Measurements from ENCODE around the gene ROPN1L. TPM values are rescaled to one million over a fixed set of nuclear protein-coding genes. Genes with fewer than 3 reads are reported as not detected.
A peak's percentile ranks its signal among the peaks of the same experiment; 100 is the strongest.

The ROPN1L gene
- polyA plus RNA-seq, 3 donors = 1.5 to 2.1 (median 1.9) TPM

GRCh38 chr5:10441992-10442435 is 335 bp downstream of the ROPN1L start:
- H3K9me3 Mint-ChIP-seq = no peaks in the 10 kb centered on the region
- peak overlapping the region; percentile 67 for H3K9ac ChIP-seq (ENCODE audit: insufficient read depth, low read length, poor library complexity, severe bottlenecking)
- H3K27ac Mint-ChIP-seq = peak overlapping the region; percentile 33 to 85 (median 73)
- peaks cover 2 to 11% of the 10 kb centered on the region in 2 donors for H3K36me3 Mint-ChIP-seq
- no peaks in the 10 kb centered on the region for H3K79me2 ChIP-seq (ENCODE audit: insufficient read depth, low read length)
- H2AFZ ChIP-seq (ENCODE audit: insufficient read depth, low read depth, low read length, poor library complexity, severe bottlenecking) = peak overlapping the region; percentile 90
- peak in 1 of 3 donors; percentile 11 for DNase-seq
- H3K9me3 ChIP-seq (replicated peaks in 1 of 2; ENCODE audit: control insufficient read depth in 1 of 2, insufficient read depth in 1 of 2, low read length in 2 of 2) = no peaks in the 10 kb centered on the region
- under 1% methylated on average over 41 of the region's 44 CpGs for WGBS (ENCODE audit: insufficient coverage)
- peaks cover 64 to 81% of the 10 kb centered on the region in 2 donors for H3K4me1 ChIP-seq (ENCODE audit: control insufficient read depth in 1 of 2, insufficient read depth in 2 of 2, low read length in 2 of 2)
- no peaks in the 10 kb centered on the region for H3K36me3 ChIP-seq (replicated peaks in 1 of 2; ENCODE audit: control insufficient read depth in 1 of 2, insufficient read depth in 2 of 2, low read length in 2 of 2)
- H4K20me1 ChIP-seq (ENCODE audit: insufficient read depth, low read length) = peaks cover 5% of the 10 kb centered on the region
- peak overlapping the region; percentile 98 for H3K4me2 ChIP-seq (replicated peaks; ENCODE audit: extremely low read depth, low read length, poor library complexity, severe bottlenecking)
- H3K27me3 Mint-ChIP-seq (ENCODE audit: low read depth in 3 of 3) = peaks cover 0 to 3% (median 0%) of the 10 kb centered on the region in 3 donors
- peak overlapping the region; percentile 29 to 38 for H3K27ac ChIP-seq (ENCODE audit: low read depth in 1 of 2, low read length in 2 of 2)
- H3K4me3 ChIP-seq (replicated peaks in 1 of 3; ENCODE audit: low read depth in 2 of 3, low read length in 3 of 3) = peak overlapping the region; percentile 51 to 87 (median 65)
- H3K4me3 Mint-ChIP-seq = peak overlapping the region; percentile 88 to 92
- TF ChIP-seq CTCF (IDR thresholded peaks at IDR 0.05) = no peak
- H3K27me3 ChIP-seq (ENCODE audit: control insufficient read depth in 2 of 2, insufficient read depth in 2 of 2, low read length in 2 of 2) = no peaks in the 10 kb centered on the region
- H3K4me1 Mint-ChIP-seq = peaks cover 65% of the 10 kb centered on the region
- intact Hi-C loops (cut with micrococcal nuclease) = loop anchor here in 1 of 2 donors (5.0 kb wide), 1 partner anchor 90 kb away; the partner anchor contains the start of gene MARCHF6

GRCh38 chr5:10442576-10442975 is 897 bp downstream of the ROPN1L start:
- Histone ChIP-seq H3K4me3 (replicated peaks in 1 of 3; ENCODE audit: low read depth in 2 of 3, low read length in 3 of 3) (peak overlapping the region; percentile 51 to 87 (median 65)), H3K79me2 (ENCODE audit: insufficient read depth, low read length) (no peaks in the 10 kb centered on the region), H3K27me3 (ENCODE audit: control insufficient read depth in 2 of 2, insufficient read depth in 2 of 2, low read length in 2 of 2) (no peaks in the 10 kb centered on the region), H3K27ac (ENCODE audit: low read depth in 1 of 2, low read length in 2 of 2) (peak overlapping the region in 1 of 2 donors; percentile 38), H3K36me3 (replicated peaks in 1 of 2; ENCODE audit: control insufficient read depth in 1 of 2, insufficient read depth in 2 of 2, low read length in 2 of 2) (no peaks in the 10 kb centered on the region), H3K4me2 (replicated peaks; ENCODE audit: extremely low read depth, low read length, poor library complexity, severe bottlenecking) (peak overlapping the region; percentile 98), H3K9ac (ENCODE audit: insufficient read depth, low read length, poor library complexity, severe bottlenecking) (no peak overlapping the region), H2AFZ (ENCODE audit: insufficient read depth, low read depth, low read length, poor library complexity, severe bottlenecking) (peak overlapping the region; percentile 90), H3K9me3 (replicated peaks in 1 of 2; ENCODE audit: control insufficient read depth in 1 of 2, insufficient read depth in 1 of 2, low read length in 2 of 2) (no peaks in the 10 kb centered on the region), H3K4me1 (ENCODE audit: control insufficient read depth in 1 of 2, insufficient read depth in 2 of 2, low read length in 2 of 2) (peaks cover 69 to 84% of the 10 kb centered on the region in 2 donors), H4K20me1 (ENCODE audit: insufficient read depth, low read length) (peaks cover 5% of the 10 kb centered on the region)
- 0% methylated on average over 4 of the region's 4 CpGs for WGBS (ENCODE audit: insufficient coverage)
- H3K4me1 Mint-ChIP-seq = peaks cover 66% of the 10 kb centered on the region
- H3K36me3 Mint-ChIP-seq = peaks cover 2 to 11% of the 10 kb centered on the region in 2 donors
- peak; percentile 35 to 67 (median 56) for DNase-seq
- H3K27ac Mint-ChIP-seq = peak overlapping the region; percentile 33 to 85 (median 73)
- no peaks in the 10 kb centered on the region for H3K9me3 Mint-ChIP-seq
- peak overlapping the region; percentile 88 to 92 for H3K4me3 Mint-ChIP-seq
- TF ChIP-seq CTCF (IDR thresholded peaks at IDR 0.05) = no peak
- intact Hi-C loops (cut with micrococcal nuclease) = loop anchor here in 1 of 2 donors (5.0 kb wide), 1 partner anchor 90 kb away; the partner anchor contains the start of gene MARCHF6
- H3K27me3 Mint-ChIP-seq (ENCODE audit: low read depth in 3 of 3) = peaks cover 0 to 3% (median 0%) of the 10 kb centered on the region in 3 donors

Data from CD14-positive monocyte (primary cell).